Subcutaneous adipose tissue (tissue), 4 donors: ENCODE measurements around the gene ZRANB2. TPM values are rescaled to one million over a fixed set of nuclear protein-coding genes. Genes with fewer than 3 reads are reported as not detected.

Experiments used
- total RNA-seq, 4 donors: library from RNA; depleted of rRNA; stranded (reverse); fragments of >200 nt; gene quantifications; one replicate each; pipeline ENCODE4 v1.1.0, GENCODE V29; 2016
- TF ChIP-seq, protein P1 (sequence below): fragments of 450-650 bp; IDR thresholded peaks from one replicate; pipeline ENCODE4 v1.5.1; 2016; ENCODE audit warnings: low read depth, mild to moderate bottlenecking, control low read depth, antibody characterized with exemption, moderate library complexity

Gene ZRANB2
- total RNA-seq, 4 donors from 2014 or later, result 62.5 to 97.7 (median 72.5) TPM

DNA sequence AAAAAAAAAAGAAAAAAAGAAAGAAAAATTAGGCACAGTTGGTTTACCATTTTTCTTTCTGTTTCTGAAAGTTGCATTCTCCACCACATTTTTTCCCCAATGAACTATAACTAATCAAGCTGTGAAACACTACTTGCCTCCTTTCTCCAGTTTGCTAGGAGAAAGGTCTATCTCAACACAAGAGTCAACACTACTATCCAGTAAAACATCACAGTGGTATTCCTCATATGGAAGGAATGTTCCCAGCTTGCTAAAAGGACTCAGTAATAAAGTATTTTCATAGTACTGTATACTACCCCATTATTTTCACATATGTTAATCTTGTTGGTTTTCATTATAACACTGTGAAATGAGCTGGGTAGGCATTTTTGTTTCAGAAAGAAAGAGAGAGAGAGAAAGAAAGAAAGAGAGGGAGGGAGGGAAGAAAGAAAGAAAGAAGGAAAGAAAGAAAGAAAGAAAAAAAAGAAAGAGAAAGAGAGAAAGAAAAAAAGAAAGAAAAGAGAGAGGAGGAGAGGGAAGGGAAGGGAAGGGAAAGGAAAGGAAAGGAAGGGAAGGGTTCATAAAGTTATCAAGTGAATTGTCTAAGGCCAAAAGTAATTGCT, 41.1 kb downstream of the ZRANB2 start:
- TF ChIP-seq, protein P1, sequence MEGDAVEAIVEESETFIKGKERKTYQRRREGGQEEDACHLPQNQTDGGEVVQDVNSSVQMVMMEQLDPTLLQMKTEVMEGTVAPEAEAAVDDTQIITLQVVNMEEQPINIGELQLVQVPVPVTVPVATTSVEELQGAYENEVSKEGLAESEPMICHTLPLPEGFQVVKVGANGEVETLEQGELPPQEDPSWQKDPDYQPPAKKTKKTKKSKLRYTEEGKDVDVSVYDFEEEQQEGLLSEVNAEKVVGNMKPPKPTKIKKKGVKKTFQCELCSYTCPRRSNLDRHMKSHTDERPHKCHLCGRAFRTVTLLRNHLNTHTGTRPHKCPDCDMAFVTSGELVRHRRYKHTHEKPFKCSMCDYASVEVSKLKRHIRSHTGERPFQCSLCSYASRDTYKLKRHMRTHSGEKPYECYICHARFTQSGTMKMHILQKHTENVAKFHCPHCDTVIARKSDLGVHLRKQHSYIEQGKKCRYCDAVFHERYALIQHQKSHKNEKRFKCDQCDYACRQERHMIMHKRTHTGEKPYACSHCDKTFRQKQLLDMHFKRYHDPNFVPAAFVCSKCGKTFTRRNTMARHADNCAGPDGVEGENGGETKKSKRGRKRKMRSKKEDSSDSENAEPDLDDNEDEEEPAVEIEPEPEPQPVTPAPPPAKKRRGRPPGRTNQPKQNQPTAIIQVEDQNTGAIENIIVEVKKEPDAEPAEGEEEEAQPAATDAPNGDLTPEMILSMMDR, result no peak

DNA sequence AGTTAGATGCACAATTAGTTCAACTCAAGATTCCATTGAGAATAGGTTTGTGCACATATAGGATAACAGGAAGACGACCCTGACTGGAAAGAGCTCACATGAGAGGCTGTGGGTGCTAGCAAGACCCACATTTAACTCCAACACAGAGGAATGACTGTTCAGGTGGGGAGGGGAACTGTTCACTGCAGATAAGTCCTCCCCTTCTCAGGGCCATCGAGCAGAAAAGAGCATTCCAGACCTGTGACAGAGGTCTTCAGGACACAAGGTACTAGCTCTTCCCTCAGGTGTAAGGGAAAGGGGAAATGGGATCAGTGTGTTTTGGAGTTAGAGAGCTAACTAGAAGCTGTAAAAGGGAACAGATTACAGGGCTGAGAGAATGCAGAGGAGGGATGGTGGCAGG, 41.9 kb downstream of the ZRANB2 start:
- TF ChIP-seq, protein P1, result no peak

DNA sequence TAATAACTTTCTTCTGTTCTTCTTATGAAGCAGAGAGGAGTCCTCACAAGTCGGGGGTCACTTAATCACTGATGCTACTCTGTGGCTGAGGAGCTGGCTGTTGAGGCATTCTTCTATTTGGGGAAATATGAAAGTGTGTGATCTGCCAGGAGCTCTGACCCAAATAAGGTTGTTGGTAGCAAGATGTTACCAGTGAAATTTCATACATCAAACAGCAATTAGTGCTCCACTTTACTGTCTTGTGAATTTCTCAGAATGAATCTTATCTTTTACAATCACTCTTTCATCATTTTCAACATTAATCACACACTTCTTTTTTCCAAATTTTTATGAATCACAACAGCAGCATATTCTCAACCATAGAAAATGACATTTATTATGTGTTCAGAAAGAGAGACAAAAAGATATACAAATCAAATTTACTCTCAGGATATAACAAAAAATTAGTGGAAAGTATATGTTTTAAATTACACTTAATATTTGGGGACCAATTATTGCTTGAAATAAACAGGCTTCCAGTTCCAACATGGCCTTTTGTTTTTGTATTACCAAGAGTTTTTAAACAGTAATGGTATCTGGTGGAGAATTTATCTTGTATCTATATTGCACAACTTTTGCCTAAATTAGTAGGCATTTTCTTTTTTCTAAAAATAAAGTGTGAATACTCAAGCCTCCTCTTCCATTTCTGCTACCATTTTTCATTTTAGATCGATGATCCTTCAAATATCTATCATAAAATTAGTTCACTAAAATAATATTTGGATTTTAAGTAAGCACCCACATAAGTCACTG, 42.8 kb downstream of the ZRANB2 start:
- TF ChIP-seq, protein P1, result no peak

DNA sequence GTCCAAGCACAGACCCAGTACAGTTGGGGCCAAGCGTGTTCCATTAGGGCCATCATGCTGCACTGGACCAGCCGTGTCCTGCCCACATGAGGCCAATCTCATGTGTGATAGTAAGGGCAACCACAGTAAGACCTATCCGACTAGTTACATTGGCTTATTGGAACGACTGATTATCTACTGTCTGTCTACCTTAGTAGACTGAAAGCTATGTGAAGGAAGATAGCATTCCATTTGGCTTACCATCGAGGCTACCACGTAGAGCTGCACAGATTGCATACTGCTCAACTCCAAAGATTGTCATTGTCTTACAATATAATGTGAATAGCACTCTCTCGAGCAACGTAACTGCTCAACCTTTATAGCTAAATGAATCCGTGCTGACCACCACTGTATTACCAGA, 43.8 kb downstream of the ZRANB2 start:
- TF ChIP-seq, protein P1, result no peak

DNA sequence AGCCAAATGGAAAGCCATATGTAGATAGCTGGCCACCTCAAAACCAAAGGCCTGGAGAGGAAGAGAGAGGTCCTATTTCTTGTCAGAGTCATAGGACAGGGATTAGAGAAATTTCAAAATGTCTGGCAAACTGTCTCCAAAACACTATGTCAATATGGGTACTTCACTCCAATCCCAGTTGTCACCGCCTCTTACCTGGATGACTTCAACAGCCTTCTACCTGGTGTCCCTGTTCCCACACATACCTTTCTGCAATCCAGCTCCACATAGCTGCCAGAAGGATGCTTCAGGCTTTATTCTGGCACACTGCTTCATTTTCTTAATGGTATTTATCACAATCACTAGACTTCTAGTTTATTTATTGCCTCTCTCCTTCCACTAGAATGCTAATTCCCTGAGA, 47.7 kb downstream of the ZRANB2 start:
- TF ChIP-seq, protein P1, result no peak

DNA sequence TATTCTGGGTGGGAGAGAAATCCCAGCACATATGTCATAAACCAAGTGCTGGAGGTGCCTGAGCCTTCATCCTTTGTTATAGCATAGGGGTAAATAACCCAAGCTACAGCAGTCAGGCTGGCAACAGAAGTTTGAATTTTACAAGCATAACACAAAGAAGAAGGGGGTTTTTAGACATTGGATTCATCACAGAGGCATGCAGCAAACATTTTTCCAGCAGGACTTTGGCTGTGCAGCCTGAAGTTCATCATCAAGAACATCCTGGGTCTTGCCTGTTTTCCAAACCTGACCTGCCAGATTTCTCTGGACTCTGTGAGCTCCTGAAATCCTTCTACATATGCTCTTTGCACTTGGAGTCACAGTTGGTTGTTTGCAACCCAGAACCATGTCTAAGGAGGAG, 49.4 kb downstream of the ZRANB2 start:
- TF ChIP-seq, protein P1, result no peak

DNA sequence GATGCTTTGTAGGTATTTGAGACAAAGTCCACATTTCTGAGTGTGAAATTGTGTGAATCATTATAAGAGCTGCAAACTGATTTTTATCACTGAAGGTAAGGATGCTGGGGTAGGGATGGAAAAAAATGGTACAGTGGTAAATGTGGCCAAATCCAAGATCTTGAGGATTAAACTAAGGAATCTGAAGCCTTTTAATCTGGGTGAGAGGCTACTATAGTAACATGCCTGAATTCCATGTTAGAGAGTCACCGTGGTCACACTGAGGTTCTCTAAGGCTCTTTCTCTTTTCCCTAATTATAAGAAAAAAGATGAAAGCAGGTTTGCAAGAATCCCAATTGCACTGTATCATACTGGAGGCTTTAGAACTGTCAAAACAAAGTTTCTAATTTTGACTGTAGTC, 50.8 kb downstream of the ZRANB2 start:
- TF ChIP-seq, protein P1, result no peak
